ENCODE results near the gene UTF1. TPM values are rescaled to one million over a fixed set of nuclear protein-coding genes. Genes with fewer than 3 reads are reported as not detected.

The UTF1 gene
- polyA plus RNA-seq, 4 donors: 0.12 TPM; not detected in 3

- DNase-seq (ENCODE audit: low read depth in 4 of 4, low spot score in 3 of 4): no peak
Observed at GRCh38 chr10:133242611-133243356, 12.8 kb downstream of the UTF1 start.

GRCh38 chr10:133243593-133243992 is 13.6 kb downstream of the UTF1 start:
- DNase-seq (ENCODE audit: low read depth in 4 of 4, low spot score in 3 of 4): no peak

GRCh38 chr10:133245439-133246235 is 15.6 kb downstream of the UTF1 start:
- no peak for DNase-seq (ENCODE audit: low read depth in 4 of 4, low spot score in 3 of 4)

GRCh38 chr10:133246236-133246626 is 16.2 kb downstream of the UTF1 start:
- no peak for DNase-seq (ENCODE audit: low read depth in 4 of 4, low spot score in 3 of 4)

GRCh38 chr10:133247681-133248333 is 17.8 kb downstream of the UTF1 start:
- no peak for DNase-seq (ENCODE audit: low read depth in 4 of 4, low spot score in 3 of 4)

GRCh38 chr10:133248334-133248715 is 18.3 kb downstream of the UTF1 start:
- no peak for DNase-seq (ENCODE audit: low read depth in 4 of 4, low spot score in 3 of 4)

GRCh38 chr10:133249094-133249780 is 19.2 kb downstream of the UTF1 start:
- DNase-seq (ENCODE audit: low read depth in 4 of 4, low spot score in 3 of 4): no peak

GRCh38 chr10:133249975-133250754 is 20.1 kb downstream of the UTF1 start:
- no peak for DNase-seq (ENCODE audit: low read depth in 4 of 4, low spot score in 3 of 4)

- DNase-seq (ENCODE audit: low read depth in 4 of 4, low spot score in 3 of 4): no peak
Observed at GRCh38 chr10:133251388-133252222, 21.6 kb downstream of the UTF1 start.

GRCh38 chr10:133252223-133252552 is 22.2 kb downstream of the UTF1 start:
- no peak for DNase-seq (ENCODE audit: low read depth in 4 of 4, low spot score in 3 of 4)

- no peak for DNase-seq (ENCODE audit: low read depth in 4 of 4, low spot score in 3 of 4)
Observed at GRCh38 chr10:133253361-133253955, 23.4 kb downstream of the UTF1 start.

GRCh38 chr10:133254421-133255120 is 24.6 kb downstream of the UTF1 start:
- DNase-seq (ENCODE audit: low read depth in 4 of 4, low spot score in 3 of 4): no peak

GRCh38 chr10:133255323-133255722 is 25.3 kb downstream of the UTF1 start:
- DNase-seq (ENCODE audit: low read depth in 4 of 4, low spot score in 3 of 4): no peak

- no peak for DNase-seq (ENCODE audit: low read depth in 4 of 4, low spot score in 3 of 4)
Observed at GRCh38 chr10:133257489-133258065, 27.6 kb downstream of the UTF1 start.

- no peak for DNase-seq (ENCODE audit: low read depth in 4 of 4, low spot score in 3 of 4)
Observed at GRCh38 chr10:133258066-133258817, 28.2 kb downstream of the UTF1 start.

GRCh38 chr10:133258818-133259601 is 29.0 kb downstream of the UTF1 start:
- DNase-seq (ENCODE audit: low read depth in 4 of 4, low spot score in 3 of 4): no peak

- no peak for DNase-seq (ENCODE audit: low read depth in 4 of 4, low spot score in 3 of 4)
Observed at GRCh38 chr10:133259602-133259989, 29.6 kb downstream of the UTF1 start.
